ENCODE data around the gene ELMOD1.

DNA sequence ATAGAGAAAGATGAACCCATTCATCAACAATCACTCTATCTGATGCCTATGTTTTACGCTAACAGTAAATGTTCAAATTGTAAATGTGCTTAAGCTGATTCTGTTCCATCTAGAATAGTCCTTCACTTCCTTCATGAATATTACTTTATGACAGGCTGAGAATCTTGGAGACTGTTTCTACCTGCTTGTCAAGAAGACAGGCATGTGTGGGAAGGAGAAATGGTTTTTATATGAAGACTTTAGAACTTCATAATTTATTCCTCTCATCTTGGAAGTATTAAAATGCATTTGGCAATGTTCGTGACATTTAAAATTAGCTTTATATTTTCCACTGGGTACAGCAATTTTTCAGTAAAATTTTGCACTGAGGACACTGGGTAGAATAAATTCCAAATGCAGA is 41.0 kb downstream of the ELMOD1 start:
- TF ChIP-seq ZNF331 (CRISPR knock-in tag; IDR thresholded peaks at IDR 0.05; ENCODE audit: low read depth), result no peak
- TF ChIP-seq, protein P1, sequence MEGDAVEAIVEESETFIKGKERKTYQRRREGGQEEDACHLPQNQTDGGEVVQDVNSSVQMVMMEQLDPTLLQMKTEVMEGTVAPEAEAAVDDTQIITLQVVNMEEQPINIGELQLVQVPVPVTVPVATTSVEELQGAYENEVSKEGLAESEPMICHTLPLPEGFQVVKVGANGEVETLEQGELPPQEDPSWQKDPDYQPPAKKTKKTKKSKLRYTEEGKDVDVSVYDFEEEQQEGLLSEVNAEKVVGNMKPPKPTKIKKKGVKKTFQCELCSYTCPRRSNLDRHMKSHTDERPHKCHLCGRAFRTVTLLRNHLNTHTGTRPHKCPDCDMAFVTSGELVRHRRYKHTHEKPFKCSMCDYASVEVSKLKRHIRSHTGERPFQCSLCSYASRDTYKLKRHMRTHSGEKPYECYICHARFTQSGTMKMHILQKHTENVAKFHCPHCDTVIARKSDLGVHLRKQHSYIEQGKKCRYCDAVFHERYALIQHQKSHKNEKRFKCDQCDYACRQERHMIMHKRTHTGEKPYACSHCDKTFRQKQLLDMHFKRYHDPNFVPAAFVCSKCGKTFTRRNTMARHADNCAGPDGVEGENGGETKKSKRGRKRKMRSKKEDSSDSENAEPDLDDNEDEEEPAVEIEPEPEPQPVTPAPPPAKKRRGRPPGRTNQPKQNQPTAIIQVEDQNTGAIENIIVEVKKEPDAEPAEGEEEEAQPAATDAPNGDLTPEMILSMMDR (conservative IDR thresholded peaks at IDR 0.05; ENCODE audit: low read depth in 2 of 2), result no peak
- TF ChIP-seq CREB1 (CRISPR knock-in tag; IDR thresholded peaks at IDR 0.05; ENCODE audit: low read depth), result no peak
- TF ChIP-seq STAT1 (IDR thresholded peaks at IDR 0.05; ENCODE audit: unreplicated experiment), result no peak
- no peak for TF ChIP-seq EZH2 (IDR thresholded peaks at IDR 0.05; ENCODE audit: low read depth, unreplicated experiment)
- TF ChIP-seq NANOG (IDR thresholded peaks at IDR 0.05; ENCODE audit: borderline replicate concordance), result no peak
- TF ChIP-seq EZH2phosphoT487 (IDR thresholded peaks at IDR 0.05; ENCODE audit: unreplicated experiment), result no peak
- TF ChIP-seq ETS1 (IDR thresholded peaks at IDR 0.05), result no peak

Measured in GM23338 (cell line).